RPMI7951 (cell line): ENCODE measurements around the gene SLC12A2. TPM values are rescaled to one million over a fixed set of nuclear protein-coding genes. Genes with fewer than 3 reads are reported as not detected.

ENCODE experiments used
- DNase-seq: peaks from one replicate; pipeline ENCODE4 v3.0.0-alpha.2; 2012; ENCODE audit warnings: low read depth
- total RNA-seq: library from RNA; depleted of rRNA; stranded (reverse); fragments of >200 nt; shearing (Covaris generic); gene quantifications from 2 replicates; pipeline ENCODE4 v1.2.3, GENCODE V29; 2014; rRNA removed

The SLC12A2 gene
- 8.7 TPM in 2 replicates for total RNA-seq

DNA sequence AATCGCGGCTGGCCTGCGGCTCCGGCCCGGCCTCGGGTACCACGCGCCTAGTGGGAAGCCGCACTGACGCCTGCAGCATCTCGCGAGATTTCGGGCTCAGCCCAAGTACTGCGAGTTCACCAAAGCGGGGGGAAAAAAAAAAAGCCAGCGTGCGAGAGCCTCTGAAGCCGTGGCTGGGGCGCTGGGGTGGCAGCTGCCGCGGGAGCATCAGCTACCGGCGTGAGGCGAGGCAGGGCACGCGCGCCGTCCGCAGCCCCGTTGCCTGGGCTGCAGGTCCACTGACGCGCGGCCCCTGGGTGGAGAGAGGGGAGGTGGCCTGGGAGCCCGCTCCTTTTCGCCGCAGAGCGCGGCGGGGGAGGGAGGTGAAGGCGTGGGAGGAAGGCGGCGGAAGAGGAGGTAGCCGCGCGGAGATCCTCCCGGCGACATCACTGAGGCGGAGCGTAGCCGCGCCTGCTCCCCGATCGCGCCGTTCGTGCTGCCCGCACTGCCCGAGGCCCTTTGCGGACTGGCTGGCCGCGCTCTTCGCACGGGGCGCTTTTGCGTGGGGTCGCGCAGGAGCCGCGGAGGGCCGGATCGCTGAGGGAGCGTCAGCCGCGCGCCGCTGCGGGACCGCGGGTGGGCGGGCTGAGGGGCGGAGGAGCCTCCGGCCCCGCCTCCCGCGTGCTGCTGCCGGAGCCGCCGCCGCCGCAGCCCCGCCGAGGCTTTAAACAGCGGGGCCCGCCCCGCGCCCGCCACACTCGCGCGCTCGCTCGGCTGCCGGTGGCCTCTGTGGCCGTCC is at the start of gene SLC12A2:
SLC12A2 (plus strand) TSS at position 734 of the 778 bp plus-strand sequence. CDS start 189 bp downstream, outside the sequence.
- peak; percentile 91 for DNase-seq

DNA sequence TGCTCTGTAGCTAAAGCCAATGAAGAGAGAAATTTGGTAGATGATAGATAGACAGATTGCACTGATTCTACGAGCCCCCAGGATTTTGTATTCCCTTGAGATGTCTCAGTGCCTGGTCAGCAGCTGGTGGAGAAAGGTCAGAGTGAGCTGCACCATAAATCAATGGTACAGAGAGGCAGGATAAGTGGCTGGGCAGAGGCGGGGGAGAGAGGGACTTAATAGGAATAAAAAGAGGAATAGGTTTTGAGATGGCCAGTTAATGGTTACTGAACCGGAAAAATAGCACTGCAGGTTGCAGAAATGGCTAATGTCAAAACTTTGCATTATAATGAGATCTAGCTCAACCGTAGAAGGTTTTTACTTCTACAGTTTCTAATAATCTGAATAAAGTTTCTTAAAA is 47.9 kb upstream of the SLC12A2 start:
- DNase-seq = no peak

DNA sequence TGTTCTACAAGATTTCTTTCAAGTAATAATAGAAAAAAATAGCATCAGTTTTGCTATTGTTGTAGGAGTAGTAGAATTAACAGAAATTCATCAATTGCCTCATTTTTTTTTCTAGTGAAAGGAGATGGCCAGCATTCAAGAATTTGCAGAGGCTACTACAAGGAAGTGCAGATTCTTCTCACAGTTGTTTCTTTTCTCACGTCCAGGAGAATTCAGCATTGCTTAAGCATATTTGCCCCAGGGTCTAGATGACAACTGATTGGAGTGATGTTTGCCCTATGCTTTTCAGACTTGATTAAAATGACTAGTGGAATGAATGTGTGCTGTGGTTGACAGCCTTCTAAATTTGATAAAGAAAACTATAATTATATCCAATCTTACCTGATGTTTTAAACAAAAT is 46.6 kb upstream of the SLC12A2 start:
- DNase-seq = peak; percentile 46

DNA sequence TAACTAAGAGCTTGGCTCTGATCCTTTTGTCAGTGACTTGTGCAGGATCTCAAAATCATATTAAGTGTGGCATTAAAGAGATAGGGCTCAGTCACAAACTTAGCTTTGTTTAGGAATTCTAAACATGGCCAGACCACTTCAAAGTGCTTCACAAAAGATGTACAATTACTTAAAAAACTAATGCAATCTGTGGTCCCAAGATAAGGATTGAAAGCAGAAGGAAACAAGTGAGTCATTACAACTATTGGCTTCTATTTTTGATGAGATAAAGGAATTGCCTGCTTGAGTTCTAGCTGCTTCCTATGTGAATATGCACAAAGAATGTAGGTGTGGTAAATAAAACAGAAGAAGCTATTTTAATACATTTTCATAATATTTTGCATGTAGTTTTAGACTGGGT is 44.9 kb upstream of the SLC12A2 start:
- DNase-seq = peak; percentile 54

DNA sequence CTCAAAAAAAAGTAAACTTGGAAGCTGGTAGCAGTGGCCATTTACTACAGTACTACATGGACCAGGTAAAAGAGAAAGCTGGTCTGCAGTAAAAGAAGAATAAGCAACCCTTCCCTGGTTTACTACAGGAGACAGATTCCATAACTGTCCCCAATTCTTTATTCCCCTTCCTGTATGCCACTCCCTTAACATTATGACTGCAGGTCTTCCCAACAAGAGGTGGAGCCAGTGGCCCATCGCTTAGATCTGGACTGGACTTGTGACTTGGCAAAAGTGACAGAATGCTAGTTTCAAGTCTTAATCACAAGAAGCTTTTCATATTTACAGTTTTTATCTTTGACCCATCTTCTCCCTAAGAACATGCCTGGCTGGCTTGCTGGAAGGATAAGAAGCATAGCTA is 42.6 kb upstream of the SLC12A2 start:
- DNase-seq = no peak

DNA sequence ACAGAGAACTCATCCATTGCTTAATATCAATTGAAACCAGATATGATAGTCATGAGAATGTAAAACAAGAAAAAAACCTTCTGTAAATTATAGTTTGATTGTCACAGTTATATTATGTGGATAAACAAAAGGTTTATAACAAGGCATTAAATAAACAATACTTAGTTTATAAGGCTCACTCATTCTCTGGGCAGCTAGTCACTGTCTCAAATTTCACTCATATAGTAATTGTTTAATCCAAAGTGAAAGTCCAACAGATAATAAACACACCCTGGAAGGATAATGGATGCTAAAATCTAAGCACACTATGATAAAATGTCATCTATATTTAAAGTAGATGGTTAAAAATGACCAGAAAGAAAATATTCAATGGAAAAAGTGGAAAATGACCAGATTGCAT is 30.8 kb upstream of the SLC12A2 start:
- DNase-seq = no peak

DNA sequence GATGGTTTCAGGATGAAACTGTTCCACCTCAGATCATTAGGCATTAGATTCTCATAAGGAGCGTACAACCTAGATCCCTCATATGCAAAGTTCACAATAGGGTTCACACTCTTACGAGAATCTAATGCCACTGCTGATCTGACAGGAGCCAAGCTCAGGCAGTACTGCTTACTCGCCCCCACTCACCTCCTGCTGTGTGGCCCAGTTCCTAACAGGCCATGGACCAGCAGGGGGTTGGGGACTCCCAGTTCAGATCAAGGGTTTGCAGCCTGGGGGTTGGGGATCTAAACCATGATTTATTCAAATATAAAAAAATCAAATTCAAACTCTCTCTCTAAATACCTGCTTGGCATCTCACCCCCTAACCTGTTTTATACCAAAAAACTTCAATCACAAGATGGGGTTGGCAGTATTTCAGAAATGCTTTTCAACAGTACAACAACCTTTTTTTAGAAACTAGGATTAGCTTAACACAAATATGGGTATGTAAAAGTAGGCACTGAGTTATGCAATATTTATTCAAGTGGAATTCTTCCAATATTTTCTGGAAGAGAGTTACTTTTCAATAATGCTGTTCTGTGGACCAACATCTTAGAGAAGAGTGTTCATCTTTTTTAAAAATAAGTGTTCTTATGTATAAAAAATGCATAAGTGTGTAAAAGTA is 30.1 kb upstream of the SLC12A2 start:
- DNase-seq = no peak

DNA sequence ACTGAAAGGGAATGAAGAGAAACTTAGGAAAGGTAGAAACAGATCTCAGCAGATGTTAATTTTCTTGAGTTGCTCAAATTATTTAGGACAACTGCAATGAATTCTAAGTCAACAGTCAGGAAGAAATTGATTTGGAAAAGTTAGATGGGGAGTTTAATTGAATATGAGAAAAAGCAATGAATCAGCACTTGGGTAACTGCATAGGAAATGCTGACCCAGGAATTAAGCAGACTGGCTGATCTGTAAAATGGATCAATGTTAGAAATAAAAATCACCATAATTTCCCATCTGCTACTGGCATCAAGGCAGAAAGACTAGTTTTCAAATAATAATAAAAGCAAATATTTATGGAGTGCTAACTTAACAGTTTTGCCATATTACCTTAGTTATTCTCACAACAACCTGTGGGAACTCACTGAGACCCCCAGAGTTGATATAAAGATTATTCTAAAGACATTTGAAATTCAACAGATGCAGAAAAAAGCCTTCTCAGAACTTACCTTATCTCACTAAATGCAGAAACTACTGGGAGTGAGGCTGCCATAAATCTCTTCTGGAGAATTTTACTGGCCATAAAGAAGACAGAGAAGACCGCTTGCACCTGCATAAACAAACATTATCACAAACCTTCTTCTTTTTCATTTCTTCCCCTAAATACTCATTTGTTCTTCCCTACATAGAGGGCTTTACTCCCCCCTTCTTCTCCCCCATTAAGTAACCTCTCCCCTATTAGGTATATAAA is 22.8 kb upstream of the SLC12A2 start:
- no peak for DNase-seq

DNA sequence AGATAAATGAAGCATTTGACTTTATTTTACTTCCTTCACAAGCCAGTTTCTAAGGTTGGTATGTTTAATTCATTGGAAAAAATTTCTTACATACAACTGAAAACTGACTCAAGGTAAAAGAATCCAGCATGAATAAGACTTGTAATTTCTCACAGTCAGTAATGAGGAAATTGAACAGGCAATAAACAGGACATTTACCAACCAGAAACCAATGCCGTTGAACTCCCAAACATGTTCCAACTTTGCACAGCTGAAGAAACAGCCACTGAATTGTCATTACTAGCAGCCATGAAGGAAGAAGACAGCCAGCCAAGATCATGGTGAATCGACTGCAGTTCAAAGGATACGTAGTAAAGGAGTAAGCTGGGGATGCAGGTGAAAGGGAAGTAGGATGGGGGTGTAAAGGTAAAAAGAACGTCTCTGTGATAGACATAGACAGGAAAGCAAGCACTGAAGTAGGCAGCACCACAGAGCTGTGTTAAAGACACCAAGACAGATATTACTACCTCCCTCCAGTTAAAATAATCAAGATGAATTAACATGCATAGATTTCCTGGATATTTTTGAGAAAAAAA is 21.3 kb upstream of the SLC12A2 start:
- no peak for DNase-seq

DNA sequence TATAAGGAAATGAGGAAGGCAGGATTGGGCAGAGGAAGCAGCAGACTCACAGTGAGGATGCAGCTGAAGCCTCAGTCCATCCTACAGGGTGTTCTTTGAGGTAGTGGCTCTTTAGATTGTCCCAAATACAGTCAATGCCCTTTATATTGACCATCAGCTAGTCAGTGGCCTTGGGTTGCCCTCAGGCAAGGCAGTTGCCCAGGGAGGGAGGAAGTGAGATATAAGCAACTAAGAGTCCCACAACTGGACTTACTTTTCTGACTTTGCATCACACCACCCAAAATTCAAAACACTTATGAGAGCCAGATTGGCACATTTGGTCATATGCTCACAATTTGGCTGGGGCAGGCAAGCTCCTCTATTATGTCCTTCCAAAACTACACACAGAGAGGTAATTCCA is 9.4 kb upstream of the SLC12A2 start:
- DNase-seq = no peak

DNA sequence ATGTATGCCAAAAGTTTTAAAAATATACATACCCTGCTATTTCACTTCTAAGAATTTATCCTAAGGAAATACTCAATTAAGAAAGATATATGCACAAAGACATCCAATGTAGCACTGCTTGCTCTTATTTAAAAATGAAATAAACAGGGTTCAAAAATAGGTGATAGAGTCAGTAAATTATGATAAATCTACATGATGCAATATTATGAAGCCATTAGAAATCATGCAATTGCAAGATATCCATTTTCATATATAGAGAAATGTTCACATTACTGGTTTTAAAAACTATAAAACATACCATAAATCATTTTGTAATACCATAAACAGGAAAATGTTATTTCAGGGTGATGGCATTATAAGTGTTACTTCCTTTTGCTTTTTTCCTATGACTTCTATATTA is 8.6 kb upstream of the SLC12A2 start:
- DNase-seq = no peak

DNA sequence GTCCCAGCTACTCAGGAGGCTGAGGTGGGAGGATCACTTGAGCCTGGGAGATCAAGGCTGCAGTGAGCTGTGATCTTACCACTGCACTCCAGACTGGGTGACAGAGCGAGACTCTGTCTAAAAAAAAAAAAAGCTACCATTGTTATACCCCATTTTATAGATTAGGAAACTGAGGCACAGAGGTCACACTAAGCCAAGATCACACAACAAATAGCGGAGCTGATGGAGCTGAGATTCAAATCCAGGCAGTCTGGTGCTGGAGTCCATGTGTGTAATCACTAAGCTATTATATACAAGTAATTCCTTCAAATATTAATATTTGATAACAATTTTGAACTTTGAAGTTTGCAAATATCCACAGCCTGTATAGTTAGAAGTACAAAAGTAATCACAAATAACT is 6.0 kb upstream of the SLC12A2 start:
- no peak for DNase-seq

DNA sequence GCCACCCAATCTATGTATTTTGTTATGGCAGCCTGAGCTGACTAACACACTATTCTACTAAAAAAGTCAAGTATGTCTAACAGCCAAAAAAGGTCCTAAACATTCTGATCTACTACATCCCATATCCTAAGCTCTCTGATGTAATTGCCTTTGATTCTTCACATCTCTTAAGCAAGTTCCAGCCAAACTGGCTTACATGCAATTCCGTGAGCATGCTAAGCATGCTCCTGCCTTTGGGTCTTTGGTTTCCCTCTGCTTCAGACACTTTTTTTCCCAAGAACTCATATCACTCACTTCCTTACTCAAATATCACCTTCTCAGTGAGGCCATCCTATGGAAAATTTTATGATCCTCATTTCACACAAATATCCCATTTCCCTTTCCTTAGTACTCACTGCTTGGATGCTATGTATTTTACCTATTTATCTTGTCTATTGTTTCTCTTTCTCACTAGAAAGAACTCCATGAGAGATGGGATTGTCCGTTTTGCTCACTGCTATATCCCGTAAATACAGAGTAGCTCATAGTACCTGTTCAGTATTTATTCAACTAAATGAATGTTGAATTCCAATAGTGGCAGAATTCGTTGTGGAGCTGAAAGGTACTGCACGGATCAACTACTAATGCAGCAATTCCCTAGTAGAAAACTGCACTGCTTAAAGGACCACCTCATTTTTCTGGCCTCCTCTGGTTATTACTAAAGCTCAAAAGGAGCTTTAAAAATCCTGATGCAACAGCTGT is 2.3 kb upstream of the SLC12A2 start:
- peak; percentile 27 for DNase-seq

DNA sequence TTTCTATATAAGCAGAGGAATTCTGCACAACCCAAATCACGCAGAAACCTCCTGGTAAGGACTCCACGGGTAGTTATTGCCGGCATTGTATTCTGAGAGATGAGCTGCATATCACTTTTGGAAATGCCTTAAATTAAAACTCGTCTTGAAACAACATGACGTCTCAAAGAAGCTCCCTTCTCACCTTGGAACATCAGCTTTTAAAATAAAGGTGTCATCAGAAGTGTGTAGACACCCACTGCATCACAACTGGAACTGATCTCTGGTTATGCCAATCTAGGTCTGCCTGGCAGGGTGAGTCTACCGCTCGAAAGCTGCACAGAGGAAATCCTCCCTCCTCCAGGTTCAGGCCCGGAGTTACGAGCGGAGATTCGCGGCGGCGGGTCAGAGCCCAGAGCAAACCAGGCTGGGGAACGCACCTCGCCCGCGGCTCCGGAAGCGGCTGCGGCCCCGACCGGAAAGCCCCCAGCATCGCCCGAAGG is 974 bp upstream of the SLC12A2 start:
- DNase-seq = no peak

DNA sequence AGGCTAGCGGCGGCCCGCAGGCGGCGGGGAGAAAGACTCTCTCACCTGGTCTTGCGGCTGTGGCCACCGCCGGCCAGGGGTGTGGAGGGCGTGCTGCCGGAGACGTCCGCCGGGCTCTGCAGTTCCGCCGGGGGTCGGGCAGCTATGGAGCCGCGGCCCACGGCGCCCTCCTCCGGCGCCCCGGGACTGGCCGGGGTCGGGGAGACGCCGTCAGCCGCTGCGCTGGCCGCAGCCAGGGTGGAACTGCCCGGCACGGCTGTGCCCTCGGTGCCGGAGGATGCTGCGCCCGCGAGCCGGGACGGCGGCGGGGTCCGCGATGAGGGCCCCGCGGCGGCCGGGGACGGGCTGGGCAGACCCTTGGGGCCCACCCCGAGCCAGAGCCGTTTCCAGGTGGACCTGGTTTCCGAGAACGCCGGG is 253 bp downstream of the SLC12A2 start:
- DNase-seq = no peak

DNA sequence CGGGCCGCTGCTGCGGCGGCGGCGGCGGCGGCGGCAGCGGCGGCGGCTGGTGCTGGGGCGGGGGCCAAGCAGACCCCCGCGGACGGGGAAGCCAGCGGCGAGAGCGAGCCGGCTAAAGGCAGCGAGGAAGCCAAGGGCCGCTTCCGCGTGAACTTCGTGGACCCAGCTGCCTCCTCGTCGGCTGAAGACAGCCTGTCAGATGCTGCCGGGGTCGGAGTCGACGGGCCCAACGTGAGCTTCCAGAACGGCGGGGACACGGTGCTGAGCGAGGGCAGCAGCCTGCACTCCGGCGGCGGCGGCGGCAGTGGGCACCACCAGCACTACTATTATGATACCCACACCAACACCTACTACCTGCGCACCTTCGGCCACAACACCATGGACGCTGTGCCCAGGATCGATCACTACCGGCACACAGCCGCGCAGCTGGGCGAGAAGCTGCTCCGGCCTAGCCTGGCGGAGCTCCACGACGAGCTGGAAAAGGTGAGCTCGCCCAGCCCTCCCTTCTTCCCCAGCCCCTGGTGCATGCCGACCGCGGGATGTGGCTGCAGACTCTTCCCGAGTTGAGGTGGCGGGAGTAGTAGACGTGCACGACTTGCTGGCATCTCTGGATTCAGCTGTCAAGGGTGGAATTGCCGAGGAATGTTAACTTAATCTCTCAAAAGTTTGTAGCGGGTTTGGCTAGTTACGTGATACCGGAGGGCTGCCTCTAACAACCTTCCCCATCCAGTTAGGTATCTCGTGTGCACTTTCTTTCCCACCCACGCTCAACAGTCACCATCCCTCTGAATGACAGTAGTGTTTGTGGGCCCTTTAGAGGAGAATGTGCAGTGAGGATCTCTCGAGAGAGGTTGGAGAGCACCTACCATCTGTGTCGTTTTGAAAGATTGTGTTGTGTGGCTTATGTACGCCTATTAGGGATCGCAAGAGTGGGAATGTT is 932 bp downstream of the SLC12A2 start:
- no peak for DNase-seq

DNA sequence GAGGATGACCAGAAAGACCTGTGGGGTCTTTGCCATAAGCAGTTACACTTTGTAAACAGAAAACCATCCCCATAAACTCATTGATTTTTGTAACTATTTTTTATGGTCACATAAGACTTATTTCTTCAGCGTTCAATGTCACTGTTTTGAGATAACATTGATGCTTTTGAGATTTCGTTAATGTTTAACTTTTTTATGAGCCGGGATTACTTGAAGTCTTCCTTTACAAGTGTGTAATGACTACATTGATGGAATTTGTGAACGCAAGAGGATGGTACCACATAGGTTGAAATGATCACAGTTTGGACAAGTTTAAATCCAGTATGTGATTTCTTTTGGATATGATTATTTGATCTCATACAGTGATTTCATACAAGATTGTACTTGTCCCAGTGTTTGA is 1.8 kb downstream of the SLC12A2 start:
- no peak for DNase-seq

DNA sequence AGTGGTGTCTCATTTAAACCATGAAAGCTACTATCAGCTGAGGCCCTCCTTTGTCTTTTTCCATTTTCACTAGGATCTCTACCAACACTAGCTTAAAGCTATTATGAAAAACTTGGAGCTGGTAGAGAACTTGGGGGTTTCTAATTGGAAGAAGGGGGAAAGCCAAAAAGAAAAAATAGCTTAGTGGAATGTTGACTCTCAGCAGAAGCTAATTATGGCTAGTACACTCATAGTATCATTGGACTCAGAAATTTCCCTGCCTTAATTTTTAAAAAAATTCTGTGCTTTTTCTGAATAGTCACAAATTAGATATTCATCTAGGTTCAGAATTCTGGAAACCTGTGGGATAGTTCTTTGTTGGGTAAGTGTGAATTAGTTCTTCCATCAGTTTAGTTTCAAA is 8.0 kb downstream of the SLC12A2 start:
- DNase-seq = no peak

DNA sequence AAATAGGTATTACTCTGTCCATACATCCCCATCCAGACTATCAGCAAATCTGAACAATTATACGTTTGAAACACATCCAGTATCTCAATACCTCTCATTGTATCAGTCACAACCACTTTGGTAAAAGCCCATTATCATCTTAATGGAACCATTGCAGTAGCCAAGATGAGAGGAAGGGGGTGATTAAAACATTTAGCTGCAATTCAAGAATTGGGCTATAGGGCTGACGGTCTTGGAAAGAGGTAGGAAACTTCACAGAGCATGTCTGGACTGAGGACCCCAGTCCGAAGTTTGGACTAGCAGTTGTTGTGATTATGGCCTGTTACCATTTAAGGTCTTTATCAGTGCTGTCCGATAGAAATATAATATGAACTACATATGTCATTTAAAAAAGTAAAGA is 8.6 kb downstream of the SLC12A2 start:
- DNase-seq = no peak

DNA sequence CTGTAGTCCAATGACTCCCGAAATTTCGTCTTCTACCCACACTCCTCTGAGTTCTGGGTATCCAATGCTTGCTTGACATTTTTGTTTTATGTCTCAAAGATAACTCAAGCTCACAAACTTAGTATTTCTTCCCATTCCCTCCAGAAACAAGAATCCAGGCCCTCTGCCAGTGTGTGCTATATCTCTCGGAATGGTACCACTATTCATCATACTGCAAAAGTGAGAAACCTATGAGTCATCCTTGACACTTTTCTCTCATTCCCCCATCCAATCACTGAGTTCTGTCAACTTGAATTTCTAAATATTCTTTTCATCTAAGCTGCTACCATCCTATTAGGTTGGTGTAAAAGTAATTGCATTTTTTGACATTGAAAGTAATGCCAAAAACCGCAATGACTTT is 9.8 kb downstream of the SLC12A2 start:
- DNase-seq = no peak
